IPS-15b (cell line): ENCODE measurements around the gene STK17A.

Experiments
- H3K27me3 ChIP-seq: one replicate; pipeline ENCODE4 v1.6.1; 2013; ENCODE audit warnings: low read length; ENCODE audit not compliant: control insufficient read depth, insufficient read depth
- H3K36me3 ChIP-seq: one replicate; pipeline ENCODE4 v1.6.1; 2013; ENCODE audit warnings: low read length; ENCODE audit not compliant: control insufficient read depth, insufficient read depth
- H3K4me1 ChIP-seq: one replicate; pipeline ENCODE4 v1.6.1; 2013; ENCODE audit warnings: mild to moderate bottlenecking, low read length; ENCODE audit not compliant: control insufficient read depth, insufficient read depth
- H3K4me3 ChIP-seq: one replicate; pipeline ENCODE4 v1.5.1; 2013; ENCODE audit warnings: low read depth, low read length
- H3K9ac ChIP-seq: one replicate; pipeline ENCODE4 v1.6.1; 2013; ENCODE audit warnings: low read depth, mild to moderate bottlenecking, low read length
- H3K9me3 ChIP-seq: one replicate; pipeline ENCODE4 v1.6.1; 2013; ENCODE audit warnings: mild to moderate bottlenecking, low read length; ENCODE audit not compliant: control insufficient read depth, insufficient read depth

Gene STK17A

GRCh38 chr7:43582503-43583423 is at the start of gene STK17A:
STK17A (plus strand) TSS chr7:43583108; CDS start chr7:43583244, 136 bp downstream.
- H3K36me3 ChIP-seq = no peaks in the 10 kb centered on the region
- H3K4me3 ChIP-seq = peak within 1 kb of the TSS; percentile 57
- no peaks in the 10 kb centered on the region for H3K9me3 ChIP-seq
- H3K9ac ChIP-seq = peak within 1 kb of the TSS; percentile 47
- peaks cover 6% of the 10 kb centered on the region for H3K27me3 ChIP-seq
- peaks cover 8% of the 10 kb centered on the region for H3K4me1 ChIP-seq

- Histone ChIP-seq H3K27me3 (no peaks in the 10 kb centered on the region), H3K4me3 (no peak overlapping the region), H3K9me3 (no peaks in the 10 kb centered on the region), H3K36me3 (no peaks in the 10 kb centered on the region), H3K9ac (no peak overlapping the region), H3K4me1 (no peaks in the 10 kb centered on the region)
These were observed 49.0 kb upstream of the STK17A start for GRCh38 chr7:43533801-43534479.

GRCh38 chr7:43535031-43535451 is 47.9 kb upstream of the STK17A start:
- no peaks in the 10 kb centered on the region for H3K9me3 ChIP-seq
- H3K4me1 ChIP-seq = no peaks in the 10 kb centered on the region
- no peak overlapping the region for H3K9ac ChIP-seq
- no peak overlapping the region for H3K4me3 ChIP-seq
- H3K36me3 ChIP-seq = no peaks in the 10 kb centered on the region
- H3K27me3 ChIP-seq = no peaks in the 10 kb centered on the region

GRCh38 chr7:43535810-43536585 is 46.9 kb upstream of the STK17A start:
- H3K27me3 ChIP-seq = no peaks in the 10 kb centered on the region
- no peak overlapping the region for H3K4me3 ChIP-seq
- H3K9me3 ChIP-seq = no peaks in the 10 kb centered on the region
- H3K36me3 ChIP-seq = no peaks in the 10 kb centered on the region
- H3K4me1 ChIP-seq = no peaks in the 10 kb centered on the region
- H3K9ac ChIP-seq = no peak overlapping the region

- no peak overlapping the region for H3K9ac ChIP-seq
- no peaks in the 10 kb centered on the region for H3K4me1 ChIP-seq
- H3K9me3 ChIP-seq = no peaks in the 10 kb centered on the region
- no peaks in the 10 kb centered on the region for H3K36me3 ChIP-seq
- H3K27me3 ChIP-seq = no peaks in the 10 kb centered on the region
- H3K4me3 ChIP-seq = no peak overlapping the region
These were observed 46.1 kb upstream of the STK17A start for GRCh38 chr7:43536773-43537172.

- no peaks in the 10 kb centered on the region for H3K4me1 ChIP-seq
- H3K27me3 ChIP-seq = no peaks in the 10 kb centered on the region
- H3K9me3 ChIP-seq = no peaks in the 10 kb centered on the region
- no peaks in the 10 kb centered on the region for H3K36me3 ChIP-seq
- H3K9ac ChIP-seq = no peak overlapping the region
- no peak overlapping the region for H3K4me3 ChIP-seq
These were observed 45.0 kb upstream of the STK17A start for GRCh38 chr7:43537765-43538403.

GRCh38 chr7:43538404-43538771 is 44.5 kb upstream of the STK17A start:
- Histone ChIP-seq H3K9ac (no peak overlapping the region), H3K4me3 (no peak overlapping the region), H3K36me3 (no peaks in the 10 kb centered on the region), H3K4me1 (no peaks in the 10 kb centered on the region), H3K27me3 (no peaks in the 10 kb centered on the region), H3K9me3 (no peaks in the 10 kb centered on the region)

GRCh38 chr7:43540471-43540870 is 42.4 kb upstream of the STK17A start:
- Histone ChIP-seq H3K4me1 (no peaks in the 10 kb centered on the region), H3K36me3 (no peaks in the 10 kb centered on the region), H3K9me3 (no peaks in the 10 kb centered on the region), H3K4me3 (no peak overlapping the region), H3K9ac (no peak overlapping the region), H3K27me3 (no peaks in the 10 kb centered on the region)

GRCh38 chr7:43542716-43543115 is 40.2 kb upstream of the STK17A start:
- no peaks in the 10 kb centered on the region for H3K4me1 ChIP-seq
- no peak overlapping the region for H3K4me3 ChIP-seq
- H3K9ac ChIP-seq = no peak overlapping the region
- no peaks in the 10 kb centered on the region for H3K9me3 ChIP-seq
- no peaks in the 10 kb centered on the region for H3K27me3 ChIP-seq
- no peaks in the 10 kb centered on the region for H3K36me3 ChIP-seq

GRCh38 chr7:43546231-43546630 is 36.7 kb upstream of the STK17A start:
- no peaks in the 10 kb centered on the region for H3K4me1 ChIP-seq
- H3K4me3 ChIP-seq = no peak overlapping the region
- H3K9me3 ChIP-seq = no peaks in the 10 kb centered on the region
- H3K27me3 ChIP-seq = no peaks in the 10 kb centered on the region
- no peak overlapping the region for H3K9ac ChIP-seq
- no peaks in the 10 kb centered on the region for H3K36me3 ChIP-seq

- no peak overlapping the region for H3K4me3 ChIP-seq
- no peak overlapping the region for H3K9ac ChIP-seq
- H3K27me3 ChIP-seq = no peaks in the 10 kb centered on the region
- no peaks in the 10 kb centered on the region for H3K36me3 ChIP-seq
- peaks cover 2% of the 10 kb centered on the region for H3K4me1 ChIP-seq
- no peaks in the 10 kb centered on the region for H3K9me3 ChIP-seq
These were observed 32.5 kb upstream of the STK17A start for GRCh38 chr7:43550427-43550826.
